ENCODE data around the gene ZRANB1.

GRCh38 chr10:125016611-125017202 is 74.8 kb downstream of the ZRANB1 start:
- TF ChIP-seq, protein P1, sequence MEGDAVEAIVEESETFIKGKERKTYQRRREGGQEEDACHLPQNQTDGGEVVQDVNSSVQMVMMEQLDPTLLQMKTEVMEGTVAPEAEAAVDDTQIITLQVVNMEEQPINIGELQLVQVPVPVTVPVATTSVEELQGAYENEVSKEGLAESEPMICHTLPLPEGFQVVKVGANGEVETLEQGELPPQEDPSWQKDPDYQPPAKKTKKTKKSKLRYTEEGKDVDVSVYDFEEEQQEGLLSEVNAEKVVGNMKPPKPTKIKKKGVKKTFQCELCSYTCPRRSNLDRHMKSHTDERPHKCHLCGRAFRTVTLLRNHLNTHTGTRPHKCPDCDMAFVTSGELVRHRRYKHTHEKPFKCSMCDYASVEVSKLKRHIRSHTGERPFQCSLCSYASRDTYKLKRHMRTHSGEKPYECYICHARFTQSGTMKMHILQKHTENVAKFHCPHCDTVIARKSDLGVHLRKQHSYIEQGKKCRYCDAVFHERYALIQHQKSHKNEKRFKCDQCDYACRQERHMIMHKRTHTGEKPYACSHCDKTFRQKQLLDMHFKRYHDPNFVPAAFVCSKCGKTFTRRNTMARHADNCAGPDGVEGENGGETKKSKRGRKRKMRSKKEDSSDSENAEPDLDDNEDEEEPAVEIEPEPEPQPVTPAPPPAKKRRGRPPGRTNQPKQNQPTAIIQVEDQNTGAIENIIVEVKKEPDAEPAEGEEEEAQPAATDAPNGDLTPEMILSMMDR (IDR thresholded peaks at IDR 0.05; ENCODE audit: low read depth, low read length): no peak
- no peak for TF ChIP-seq POLR2A (IDR thresholded peaks at IDR 0.05; ENCODE audit: extremely low read depth, insufficient read length)
- no peak for TF ChIP-seq MAX (IDR thresholded peaks at IDR 0.05; ENCODE audit: low read depth, low read length)
- TF ChIP-seq MYC (IDR thresholded peaks at IDR 0.05; ENCODE audit: low read depth, low read length): no peak

Measured in NB4 (cell line).